ENCODE measurements around the gene ATP13A4.
"Not testable (repeated sequence)": the region's sequence is repeated elsewhere in the genome, so short reads cannot be mapped to it uniquely, and the experiment has no call there.

The ATP13A4 gene

GRCh38 chr3:193556841-193557240 lies 2.1 kb upstream of the ATP13A4 start:
- Histone ChIP-seq H3K36me3 (ENCODE audit: control insufficient read depth, low read depth, low read length) (no peaks in the 10 kb centered on the region), H3K27ac (ENCODE audit: low read length) (no peak overlapping the region), H3K9me3 (ENCODE audit: control insufficient read depth, low read depth, low read length) (no peaks in the 10 kb centered on the region)

GRCh38 chr3:193553586-193553985 lies 1.1 kb downstream of the ATP13A4 start:
- Histone ChIP-seq H3K27me3 (ENCODE audit: control insufficient read depth, insufficient read depth, low read length) (no peaks in the 10 kb centered on the region), H3K9ac (ENCODE audit: low read length) (no peak overlapping the region), H3K27ac (ENCODE audit: low read length) (no peak overlapping the region), H3K4me1 (ENCODE audit: control insufficient read depth, low read depth, low read length) (peaks cover 1% of the 10 kb centered on the region), H3K4me3 (ENCODE audit: low read length) (no peak overlapping the region), H3K36me3 (ENCODE audit: control insufficient read depth, low read depth, low read length) (no peaks in the 10 kb centered on the region), H3K9me3 (ENCODE audit: control insufficient read depth, low read depth, low read length) (no peaks in the 10 kb centered on the region)

More at GRCh38 chr3:193556841-193557240, 2.1 kb upstream of the ATP13A4 start:
- H3K4me1 ChIP-seq (ENCODE audit: control insufficient read depth, low read depth, low read length) = no peaks in the 10 kb centered on the region
- H3K9ac ChIP-seq (ENCODE audit: low read length) = no peak overlapping the region
- H3K4me3 ChIP-seq (ENCODE audit: low read length) = no peak overlapping the region
- H3K27me3 ChIP-seq (ENCODE audit: control insufficient read depth, insufficient read depth, low read length) = no peaks in the 10 kb centered on the region

GRCh38 chr3:193552923-193553322 lies 1.8 kb downstream of the ATP13A4 start:
- Histone ChIP-seq H3K4me3 (ENCODE audit: low read length) (no peak overlapping the region), H3K9me3 (ENCODE audit: control insufficient read depth, low read depth, low read length) (no peaks in the 10 kb centered on the region), H3K4me1 (ENCODE audit: control insufficient read depth, low read depth, low read length) (peaks cover 6% of the 10 kb centered on the region), H3K27me3 (ENCODE audit: control insufficient read depth, insufficient read depth, low read length) (no peaks in the 10 kb centered on the region), H3K36me3 (ENCODE audit: control insufficient read depth, low read depth, low read length) (no peaks in the 10 kb centered on the region), H3K9ac (ENCODE audit: low read length) (no peak overlapping the region), H3K27ac (ENCODE audit: low read length) (no peak overlapping the region)

- H3K27me3 ChIP-seq (ENCODE audit: control insufficient read depth, insufficient read depth, low read length) = no peaks in the 10 kb centered on the region
- no peak overlapping the region for H3K9ac ChIP-seq (ENCODE audit: low read length)
- no peaks in the 10 kb centered on the region for H3K36me3 ChIP-seq (ENCODE audit: control insufficient read depth, low read depth, low read length)
- no peak overlapping the region for H3K4me3 ChIP-seq (ENCODE audit: low read length)
- H3K4me1 ChIP-seq (ENCODE audit: control insufficient read depth, low read depth, low read length) = peaks cover 6% of the 10 kb centered on the region
- H3K9me3 ChIP-seq (ENCODE audit: control insufficient read depth, low read depth, low read length) = no peaks in the 10 kb centered on the region
- no peak overlapping the region for H3K27ac ChIP-seq (ENCODE audit: low read length)
Observed at GRCh38 chr3:193548406-193548805, 6.3 kb downstream of the ATP13A4 start.

GRCh38 chr3:193546129-193546528 lies 8.6 kb downstream of the ATP13A4 start:
- H3K27ac ChIP-seq (ENCODE audit: low read length) = no peak overlapping the region
- no peak overlapping the region for H3K9ac ChIP-seq (ENCODE audit: low read length)
- no peaks in the 10 kb centered on the region for H3K36me3 ChIP-seq (ENCODE audit: control insufficient read depth, low read depth, low read length)
- H3K4me3 ChIP-seq (ENCODE audit: low read length) = no peak overlapping the region
- H3K9me3 ChIP-seq (ENCODE audit: control insufficient read depth, low read depth, low read length) = no peaks in the 10 kb centered on the region
- peaks cover 6% of the 10 kb centered on the region for H3K4me1 ChIP-seq (ENCODE audit: control insufficient read depth, low read depth, low read length)
- no peaks in the 10 kb centered on the region for H3K27me3 ChIP-seq (ENCODE audit: control insufficient read depth, insufficient read depth, low read length)

GRCh38 chr3:193545304-193545703 lies 9.4 kb downstream of the ATP13A4 start:
- H3K27me3 ChIP-seq (ENCODE audit: control insufficient read depth, insufficient read depth, low read length) = no peaks in the 10 kb centered on the region
- no peak overlapping the region for H3K4me3 ChIP-seq (ENCODE audit: low read length)
- H3K36me3 ChIP-seq (ENCODE audit: control insufficient read depth, low read depth, low read length) = no peaks in the 10 kb centered on the region
- no peak overlapping the region for H3K27ac ChIP-seq (ENCODE audit: low read length)
- H3K9ac ChIP-seq (ENCODE audit: low read length) = no peak overlapping the region
- no peaks in the 10 kb centered on the region for H3K9me3 ChIP-seq (ENCODE audit: control insufficient read depth, low read depth, low read length)
- H3K4me1 ChIP-seq (ENCODE audit: control insufficient read depth, low read depth, low read length) = peaks cover 6% of the 10 kb centered on the region

- Histone ChIP-seq H3K27ac (ENCODE audit: low read length) (no peak overlapping the region), H3K4me1 (ENCODE audit: control insufficient read depth, low read depth, low read length) (peaks cover 6% of the 10 kb centered on the region), H3K4me3 (ENCODE audit: low read length) (no peak overlapping the region), H3K9ac (ENCODE audit: low read length) (no peak overlapping the region), H3K9me3 (ENCODE audit: control insufficient read depth, low read depth, low read length) (no peaks in the 10 kb centered on the region), H3K36me3 (ENCODE audit: control insufficient read depth, low read depth, low read length) (no peaks in the 10 kb centered on the region), H3K27me3 (ENCODE audit: control insufficient read depth, insufficient read depth, low read length) (no peaks in the 10 kb centered on the region)
Observed at GRCh38 chr3:193544289-193544688, 10.4 kb downstream of the ATP13A4 start.

GRCh38 chr3:193530231-193531165 lies 24.2 kb downstream of the ATP13A4 start:
- Histone ChIP-seq H3K4me1 (ENCODE audit: control insufficient read depth, low read depth, low read length) (no peaks in the 10 kb centered on the region), H3K4me3 (ENCODE audit: low read length) (no peak overlapping the region), H3K36me3 (ENCODE audit: control insufficient read depth, low read depth, low read length) (no peaks in the 10 kb centered on the region), H3K27me3 (ENCODE audit: control insufficient read depth, insufficient read depth, low read length) (no peaks in the 10 kb centered on the region), H3K9me3 (ENCODE audit: control insufficient read depth, low read depth, low read length) (no peaks in the 10 kb centered on the region), H3K27ac (ENCODE audit: low read length) (no peak overlapping the region), H3K9ac (ENCODE audit: low read length) (no peak overlapping the region)

- H3K4me3 ChIP-seq (ENCODE audit: low read length); H3K9ac ChIP-seq (ENCODE audit: low read length); H3K27me3 ChIP-seq (ENCODE audit: control insufficient read depth, insufficient read depth, low read length); H3K4me1 ChIP-seq (ENCODE audit: control insufficient read depth, low read depth, low read length); H3K36me3 ChIP-seq (ENCODE audit: control insufficient read depth, low read depth, low read length); H3K9me3 ChIP-seq (ENCODE audit: control insufficient read depth, low read depth, low read length); H3K27ac ChIP-seq (ENCODE audit: low read length): not testable (repeated sequence)
Observed at GRCh38 chr3:193526085-193526484, 28.6 kb downstream of the ATP13A4 start.

- Histone ChIP-seq H3K27ac (ENCODE audit: low read length) (no peak overlapping the region), H3K27me3 (ENCODE audit: control insufficient read depth, insufficient read depth, low read length) (no peaks in the 10 kb centered on the region), H3K9me3 (ENCODE audit: control insufficient read depth, low read depth, low read length) (no peaks in the 10 kb centered on the region), H3K36me3 (ENCODE audit: control insufficient read depth, low read depth, low read length) (no peaks in the 10 kb centered on the region), H3K4me1 (ENCODE audit: control insufficient read depth, low read depth, low read length) (no peaks in the 10 kb centered on the region), H3K4me3 (ENCODE audit: low read length) (no peak overlapping the region), H3K9ac (ENCODE audit: low read length) (no peak overlapping the region)
Observed at GRCh38 chr3:193522473-193522872, 32.2 kb downstream of the ATP13A4 start.

- Histone ChIP-seq H3K4me3 (ENCODE audit: low read length) (no peak overlapping the region), H3K9ac (ENCODE audit: low read length) (no peak overlapping the region), H3K36me3 (ENCODE audit: control insufficient read depth, low read depth, low read length) (no peaks in the 10 kb centered on the region), H3K9me3 (ENCODE audit: control insufficient read depth, low read depth, low read length) (no peaks in the 10 kb centered on the region), H3K27ac (ENCODE audit: low read length) (no peak overlapping the region), H3K27me3 (ENCODE audit: control insufficient read depth, insufficient read depth, low read length) (no peaks in the 10 kb centered on the region), H3K4me1 (ENCODE audit: control insufficient read depth, low read depth, low read length) (no peaks in the 10 kb centered on the region)
Observed at GRCh38 chr3:193520738-193521137, 34.0 kb downstream of the ATP13A4 start.

GRCh38 chr3:193515966-193516365 lies 38.7 kb downstream of the ATP13A4 start:
- H3K4me3 ChIP-seq (ENCODE audit: low read length) = no peak overlapping the region
- no peaks in the 10 kb centered on the region for H3K4me1 ChIP-seq (ENCODE audit: control insufficient read depth, low read depth, low read length)
- no peaks in the 10 kb centered on the region for H3K9me3 ChIP-seq (ENCODE audit: control insufficient read depth, low read depth, low read length)
- H3K27ac ChIP-seq (ENCODE audit: low read length) = no peak overlapping the region
- H3K9ac ChIP-seq (ENCODE audit: low read length) = no peak overlapping the region
- no peaks in the 10 kb centered on the region for H3K27me3 ChIP-seq (ENCODE audit: control insufficient read depth, insufficient read depth, low read length)
- no peaks in the 10 kb centered on the region for H3K36me3 ChIP-seq (ENCODE audit: control insufficient read depth, low read depth, low read length)

Data from iPS-18a (cell line).